ENCODE data around the gene SLC8B1.

SLC8B1 gene

GRCh38 chr12:113306382-113306781, 28.5 kb downstream of the SLC8B1 start:
- in situ Hi-C loops (cut with HindIII; ENCODE audit: low sequenced_read_pairs) = no loop called here
- DNase-seq (ENCODE audit: low read depth) = no peak
- TF ChIP-seq, protein P1, sequence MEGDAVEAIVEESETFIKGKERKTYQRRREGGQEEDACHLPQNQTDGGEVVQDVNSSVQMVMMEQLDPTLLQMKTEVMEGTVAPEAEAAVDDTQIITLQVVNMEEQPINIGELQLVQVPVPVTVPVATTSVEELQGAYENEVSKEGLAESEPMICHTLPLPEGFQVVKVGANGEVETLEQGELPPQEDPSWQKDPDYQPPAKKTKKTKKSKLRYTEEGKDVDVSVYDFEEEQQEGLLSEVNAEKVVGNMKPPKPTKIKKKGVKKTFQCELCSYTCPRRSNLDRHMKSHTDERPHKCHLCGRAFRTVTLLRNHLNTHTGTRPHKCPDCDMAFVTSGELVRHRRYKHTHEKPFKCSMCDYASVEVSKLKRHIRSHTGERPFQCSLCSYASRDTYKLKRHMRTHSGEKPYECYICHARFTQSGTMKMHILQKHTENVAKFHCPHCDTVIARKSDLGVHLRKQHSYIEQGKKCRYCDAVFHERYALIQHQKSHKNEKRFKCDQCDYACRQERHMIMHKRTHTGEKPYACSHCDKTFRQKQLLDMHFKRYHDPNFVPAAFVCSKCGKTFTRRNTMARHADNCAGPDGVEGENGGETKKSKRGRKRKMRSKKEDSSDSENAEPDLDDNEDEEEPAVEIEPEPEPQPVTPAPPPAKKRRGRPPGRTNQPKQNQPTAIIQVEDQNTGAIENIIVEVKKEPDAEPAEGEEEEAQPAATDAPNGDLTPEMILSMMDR (IDR thresholded peaks at IDR 0.05; ENCODE audit: low read depth, low read length, missing control alignments) = no peak
- no peak overlapping the region for H3K4me3 ChIP-seq (ENCODE audit: low read depth, low read length)

DNA sequence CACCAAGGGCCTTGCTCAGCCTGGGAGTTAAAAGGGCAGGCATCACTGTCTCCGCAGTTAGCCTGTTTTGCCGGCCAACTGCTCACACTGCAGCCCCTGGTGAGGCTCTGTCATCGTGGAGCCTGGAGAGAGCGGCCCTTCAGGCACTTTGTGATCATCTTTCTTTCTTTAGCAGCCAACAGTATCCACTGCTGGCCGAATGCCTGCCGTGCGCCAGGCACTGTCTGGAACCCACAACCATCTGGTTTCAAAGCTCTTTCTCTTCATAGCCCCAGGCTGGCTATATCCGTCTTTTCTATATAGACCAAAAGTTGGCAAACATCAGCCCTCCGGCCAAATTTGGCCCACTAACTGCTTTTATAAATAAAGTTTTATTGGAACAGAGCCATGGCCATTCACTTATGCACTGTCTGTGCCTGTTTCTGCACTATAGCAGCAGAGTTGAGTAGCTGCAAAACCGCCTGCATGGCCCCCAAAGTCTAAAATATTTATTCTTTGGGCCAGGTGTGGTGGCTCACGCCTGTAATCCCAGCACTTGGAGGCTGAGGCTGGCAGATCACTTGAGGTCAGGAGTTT, 29.5 kb downstream of the SLC8B1 start:
- DNase-seq (ENCODE audit: low read depth) = no peak
- no peak overlapping the region for H3K4me3 ChIP-seq (ENCODE audit: low read depth, low read length)
- TF ChIP-seq, protein P1 (IDR thresholded peaks at IDR 0.05; ENCODE audit: low read depth, low read length, missing control alignments) = no peak
- in situ Hi-C loops (cut with HindIII; ENCODE audit: low sequenced_read_pairs) = no loop called here

DNA sequence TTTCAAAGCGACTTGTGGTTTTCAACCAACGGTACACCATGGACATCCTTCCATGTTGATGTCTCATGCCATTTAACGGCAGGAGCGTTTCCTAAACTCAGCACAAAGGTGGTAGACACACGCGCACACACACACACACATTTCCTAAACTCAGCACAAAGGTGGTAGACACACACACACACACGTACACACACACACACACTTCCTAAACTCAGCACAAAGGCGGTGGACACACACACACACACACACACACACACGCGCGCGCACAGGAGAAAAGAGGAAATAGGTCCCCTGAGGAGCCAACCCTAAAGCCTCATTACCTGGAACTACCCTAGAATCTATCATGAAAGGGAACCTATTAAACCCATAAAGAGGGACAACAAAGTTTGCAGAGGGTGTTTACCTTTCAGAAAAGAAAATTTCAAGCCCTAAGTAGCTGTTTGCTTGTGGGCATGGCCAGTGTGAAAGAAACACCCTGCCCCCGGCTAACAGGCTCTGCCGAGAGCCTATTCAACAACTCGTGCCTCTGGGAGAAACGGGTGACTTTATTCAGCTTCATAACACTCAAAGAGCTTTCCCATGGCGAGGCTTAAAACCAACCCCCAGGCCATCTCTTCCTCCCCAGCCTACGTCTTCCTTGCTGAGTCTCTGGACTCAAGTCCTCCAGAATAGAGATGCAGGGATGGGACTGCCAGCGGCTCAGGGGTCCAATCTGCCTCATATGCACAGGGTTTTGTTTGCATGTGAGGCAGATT, 31.8 kb downstream of the SLC8B1 start:
- TF ChIP-seq, protein P1 (IDR thresholded peaks at IDR 0.05; ENCODE audit: low read depth, low read length, missing control alignments) = no peak
- in situ Hi-C loops (cut with HindIII; ENCODE audit: low sequenced_read_pairs) = no loop called here
- no peak for DNase-seq (ENCODE audit: low read depth)
- H3K4me3 ChIP-seq (ENCODE audit: low read depth, low read length) = no peak overlapping the region

DNA sequence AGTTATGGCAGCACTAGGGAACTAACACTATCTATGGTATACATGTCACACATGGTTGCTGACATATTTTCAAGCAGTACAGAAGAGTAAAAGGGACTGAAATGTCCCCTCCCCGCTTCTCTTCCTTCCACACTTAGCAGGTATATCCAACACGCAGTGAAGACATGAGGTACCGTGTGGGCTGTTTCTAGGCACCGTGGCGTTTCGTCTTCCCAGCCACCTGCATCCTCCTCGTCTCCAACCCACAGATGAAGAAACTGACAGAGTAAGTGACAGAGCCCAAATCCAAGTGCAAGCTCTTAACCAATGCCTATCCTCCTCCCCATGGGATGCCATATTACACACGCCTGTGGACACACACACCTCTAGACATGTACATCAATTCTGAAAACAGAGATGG, 32.4 kb downstream of the SLC8B1 start:
- TF ChIP-seq, protein P1 (IDR thresholded peaks at IDR 0.05; ENCODE audit: low read depth, low read length, missing control alignments) = no peak
- no peak overlapping the region for H3K4me3 ChIP-seq (ENCODE audit: low read depth, low read length)
- DNase-seq (ENCODE audit: low read depth) = no peak
- in situ Hi-C loops (cut with HindIII; ENCODE audit: low sequenced_read_pairs) = no loop called here

- H3K4me3 ChIP-seq (ENCODE audit: low read depth, low read length) = no peak overlapping the region
- TF ChIP-seq, protein P1 (IDR thresholded peaks at IDR 0.05; ENCODE audit: low read depth, low read length, missing control alignments) = no peak
- DNase-seq (ENCODE audit: low read depth) = no peak
- in situ Hi-C loops (cut with HindIII; ENCODE audit: low sequenced_read_pairs) = no loop called here
Observed at GRCh38 chr12:113301811-113302210, 33.1 kb downstream of the SLC8B1 start.

GRCh38 chr12:113299619-113300237, 35.2 kb downstream of the SLC8B1 start:
- H3K4me3 ChIP-seq (ENCODE audit: low read depth, low read length) = no peak overlapping the region
- in situ Hi-C loops (cut with HindIII; ENCODE audit: low sequenced_read_pairs) = no loop called here
- TF ChIP-seq, protein P1 (IDR thresholded peaks at IDR 0.05; ENCODE audit: low read depth, low read length, missing control alignments) = no peak
- peak; percentile 36 for DNase-seq (ENCODE audit: low read depth)
